ENCODE results near the gene FBXL14. TPM values are rescaled to one million over a fixed set of nuclear protein-coding genes. Genes with fewer than 3 reads are reported as not detected.

The FBXL14 gene
- total RNA-seq, 1 donor from 2014 or later: 37.7 TPM

- peaks cover 3% of the 10 kb centered on the region for H3K9me3 Mint-ChIP-seq (ENCODE audit: low read depth)
- no peaks in the 10 kb centered on the region for H3K4me1 Mint-ChIP-seq (ENCODE audit: low read depth)
- no peak for TF ChIP-seq CTCF (IDR thresholded peaks at IDR 0.05; ENCODE audit: unreplicated experiment)
- H3K36me3 Mint-ChIP-seq (ENCODE audit: insufficient read depth): no peaks in the 10 kb centered on the region
- DNase-seq (ENCODE audit: low spot score, unreplicated experiment): no peak
- H3K27ac Mint-ChIP-seq: no peak overlapping the region
- H3K4me3 Mint-ChIP-seq (ENCODE audit: low read depth): no peak overlapping the region
- H3K27me3 Mint-ChIP-seq: peaks cover 5% of the 10 kb centered on the region
Measured at GRCh38 chr12:1553536-1553935, 40.8 kb downstream of the FBXL14 start.

- DNase-seq (ENCODE audit: low spot score, unreplicated experiment): no peak
- Mint-ChIP-seq H3K4me1 (ENCODE audit: low read depth) (no peaks in the 10 kb centered on the region), H3K27ac (no peak overlapping the region), H3K9me3 (ENCODE audit: low read depth) (peaks cover 3% of the 10 kb centered on the region), H3K4me3 (ENCODE audit: low read depth) (no peak overlapping the region), H3K36me3 (ENCODE audit: insufficient read depth) (no peaks in the 10 kb centered on the region), H3K27me3 (peaks cover 5% of the 10 kb centered on the region)
- no peak for TF ChIP-seq CTCF (IDR thresholded peaks at IDR 0.05; ENCODE audit: unreplicated experiment)
Measured at GRCh38 chr12:1552911-1553491, 41.4 kb downstream of the FBXL14 start.

GRCh38 chr12:1552171-1552570 is 42.2 kb downstream of the FBXL14 start:
- Mint-ChIP-seq H3K4me1 (ENCODE audit: low read depth) (no peaks in the 10 kb centered on the region), H3K9me3 (ENCODE audit: low read depth) (peaks cover 3% of the 10 kb centered on the region), H3K4me3 (ENCODE audit: low read depth) (no peak overlapping the region), H3K36me3 (ENCODE audit: insufficient read depth) (no peaks in the 10 kb centered on the region), H3K27ac (no peak overlapping the region), H3K27me3 (peaks cover 5% of the 10 kb centered on the region)
- DNase-seq (ENCODE audit: low spot score, unreplicated experiment): no peak
- TF ChIP-seq CTCF (IDR thresholded peaks at IDR 0.05; ENCODE audit: unreplicated experiment): no peak

- no peak overlapping the region for H3K27ac Mint-ChIP-seq
- DNase-seq (ENCODE audit: low spot score, unreplicated experiment): no peak
- no peak for TF ChIP-seq CTCF (IDR thresholded peaks at IDR 0.05; ENCODE audit: unreplicated experiment)
- H3K27me3 Mint-ChIP-seq: peaks cover 5% of the 10 kb centered on the region
- no peaks in the 10 kb centered on the region for H3K4me1 Mint-ChIP-seq (ENCODE audit: low read depth)
- H3K4me3 Mint-ChIP-seq (ENCODE audit: low read depth): no peak overlapping the region
- H3K36me3 Mint-ChIP-seq (ENCODE audit: insufficient read depth): no peaks in the 10 kb centered on the region
- H3K9me3 Mint-ChIP-seq (ENCODE audit: low read depth): no peaks in the 10 kb centered on the region
Measured at GRCh38 chr12:1551496-1551895, 42.9 kb downstream of the FBXL14 start.

- Mint-ChIP-seq H3K9me3 (ENCODE audit: low read depth) (peaks cover 8% of the 10 kb centered on the region), H3K27ac (no peak overlapping the region), H3K36me3 (ENCODE audit: insufficient read depth) (peaks cover 2% of the 10 kb centered on the region), H3K4me3 (ENCODE audit: low read depth) (no peak overlapping the region), H3K27me3 (peaks cover 3% of the 10 kb centered on the region), H3K4me1 (ENCODE audit: low read depth) (no peaks in the 10 kb centered on the region)
- DNase-seq (ENCODE audit: low spot score, unreplicated experiment): no peak
- no peak for TF ChIP-seq CTCF (IDR thresholded peaks at IDR 0.05; ENCODE audit: unreplicated experiment)
Measured at GRCh38 chr12:1546931-1547640, 47.3 kb downstream of the FBXL14 start.
